GM21360 (cell line): ENCODE measurements around the gene ATP5ME.

Experiments used
- ATAC-seq: cut with Tn5 transposase; IDR thresholded peaks from one replicate; pipeline ENCODE4 v1.9.1; 2021; ENCODE audit warnings: mild to moderate bottlenecking, moderate library complexity; ENCODE audit not compliant: unreplicated experiment

Gene ATP5ME

DNA sequence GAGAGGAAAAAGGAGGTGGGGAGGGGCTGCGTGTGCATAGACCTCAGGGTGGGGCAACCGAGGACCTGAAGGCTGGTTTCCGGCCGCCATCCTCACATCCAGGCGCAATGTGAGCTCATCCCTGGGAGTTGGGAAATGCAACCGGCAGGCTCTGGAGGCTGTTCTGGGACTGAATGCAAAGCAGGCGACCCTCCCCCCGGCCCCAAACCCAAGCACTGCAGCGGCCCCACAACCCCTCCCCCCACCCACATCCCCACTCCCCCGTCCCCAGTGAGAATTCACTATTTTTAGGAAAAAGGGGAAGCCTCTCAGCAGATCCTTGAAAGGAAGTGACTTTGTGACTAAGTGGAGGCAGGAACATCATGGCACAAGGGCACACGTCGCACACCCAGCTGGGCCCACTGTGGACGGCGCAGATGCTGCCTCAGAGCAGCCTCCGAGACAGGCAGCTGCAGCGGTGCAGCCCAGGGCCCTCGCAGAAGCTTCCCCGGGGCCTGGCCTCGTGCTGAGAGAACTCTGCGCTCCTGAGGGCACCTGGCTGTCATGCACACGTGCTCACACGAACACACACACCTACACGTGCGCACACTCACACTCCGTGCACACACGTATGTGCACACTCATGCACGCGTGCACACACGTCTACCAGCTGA is 50.0 kb downstream of the ATP5ME start:
- ATAC-seq, result no peak

DNA sequence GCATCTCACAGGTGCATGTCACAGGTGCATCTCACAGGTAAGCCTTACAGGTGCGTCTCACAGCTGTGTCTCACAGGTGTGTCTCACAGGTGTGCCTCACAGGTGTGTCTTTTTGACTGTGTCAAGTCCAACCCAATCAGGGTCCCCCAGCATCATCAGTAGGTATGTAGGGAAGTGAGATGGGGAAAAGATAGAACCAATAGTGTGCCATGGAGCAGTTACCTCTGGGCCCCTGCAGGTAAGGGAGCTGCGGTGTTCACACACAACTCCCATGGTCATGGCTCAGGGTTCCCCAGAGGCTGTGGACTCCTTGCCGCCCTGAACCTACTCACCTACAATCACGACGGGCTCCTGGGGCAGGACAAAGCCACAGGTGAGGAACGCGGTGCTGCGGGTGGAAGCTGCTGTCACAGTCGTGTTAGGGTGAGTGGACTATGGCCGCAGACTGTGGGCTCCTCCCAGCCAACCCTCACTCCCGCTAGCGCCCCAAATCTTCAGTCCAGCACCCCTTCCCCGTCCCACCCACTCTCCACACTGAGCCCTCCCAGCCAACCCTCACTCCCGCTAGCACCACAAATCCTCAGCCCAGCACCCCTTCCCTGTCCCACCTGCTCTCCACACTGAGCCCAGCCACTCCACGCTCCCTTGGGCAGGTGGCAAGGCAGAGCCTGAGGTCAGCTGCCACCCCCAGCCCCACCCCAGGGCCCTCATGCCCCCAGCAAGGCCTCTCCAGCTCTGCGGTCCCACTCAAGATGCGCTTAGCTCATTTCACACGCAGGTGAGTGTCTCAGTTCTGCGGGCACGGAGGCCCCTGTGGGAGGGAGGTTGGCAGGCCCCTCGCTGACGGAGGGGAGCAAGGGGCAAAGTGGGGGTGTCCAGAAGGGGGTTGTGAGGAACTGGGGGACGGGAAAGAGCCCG is 50.8 kb downstream of the ATP5ME start:
- no peak for ATAC-seq
